ENCODE measurements around the gene PADI1.

GRCh38 chr1:17237561-17237903 is 32.6 kb downstream of the PADI1 start:
- TF ChIP-seq CTCF (IDR thresholded peaks at IDR 0.05) (no peak), POLR2A (IDR thresholded peaks at IDR 0.05) (no peak)

All from body of pancreas (tissue), 4 donors.